HAP-1 (cell line): Measurements from ENCODE around the gene HDLBP.
A peak's percentile ranks its signal among the peaks of the same experiment; 100 is the strongest.
"Not testable (repeated sequence)": the region's sequence is repeated elsewhere in the genome, so short reads cannot be mapped to it uniquely, and the experiment has no call there.

Experiments
- DNase-seq, 2 experiments: peaks; one replicate each; pipeline ENCODE4 v3.0.0-alpha.2; 2016 to 2020; ENCODE audit warnings: low spot score in 2 of 2
- H3K27me3 ChIP-seq: fragments of 250-450 bp; sonication (Bioruptor Pico); 2 replicates; pipeline ENCODE4 v1.5.1; 2020; ENCODE audit warnings: low read depth, mild to moderate bottlenecking, moderate library complexity
- H3K36me3 ChIP-seq: fragments of 250-450 bp; sonication (Bioruptor Pico); replicated peaks from 2 replicates; pipeline ENCODE4 v1.5.1; 2020; ENCODE audit warnings: mild to moderate bottlenecking
- H3K4me1 ChIP-seq: fragments of 250-450 bp; sonication (Bioruptor Pico); 2 replicates; pipeline ENCODE4 v1.5.1; 2020; ENCODE audit warnings: mild to moderate bottlenecking
- H3K4me3 ChIP-seq: fragments of 250-450 bp; sonication (Bioruptor Pico); 2 replicates; pipeline ENCODE4 v1.5.1; 2020; ENCODE audit warnings: mild to moderate bottlenecking, moderate library complexity
- H3K9me3 ChIP-seq: fragments of 250-450 bp; sonication (Bioruptor Pico); 2 replicates; pipeline ENCODE4 v1.5.1; 2020; ENCODE audit warnings: mild to moderate bottlenecking, moderate library complexity
- in situ Hi-C: fragments of 300-500 bp; cut with MboI; formaldehyde crosslinking; loops from 3 replicates; pipeline ENCODE4 v1.14.3; 2020; ENCODE audit warnings: low sequenced_read_pairs, inconsistent platforms, mixed read lengths

Gene HDLBP

GRCh38 chr2:241289053-241289452, 26.4 kb downstream of the HDLBP start:
- in situ Hi-C loops: no loop called here
- DNase-seq: no peak
- Histone ChIP-seq H3K9me3 (no peaks in the 10 kb centered on the region), H3K4me3 (no peak overlapping the region), H3K4me1 (peaks cover 13% of the 10 kb centered on the region), H3K36me3 (peaks cover 8% of the 10 kb centered on the region; the same call in 1 of the 2 replicates), H3K27me3 (no peaks in the 10 kb centered on the region)

GRCh38 chr2:241288324-241288888, 27.1 kb downstream of the HDLBP start:
- in situ Hi-C loops: no loop called here
- no peak for DNase-seq
- H3K9me3 ChIP-seq: no peaks in the 10 kb centered on the region
- peaks cover 13% of the 10 kb centered on the region for H3K4me1 ChIP-seq
- peaks cover 8% of the 10 kb centered on the region; the same call in 1 of the 2 replicates for H3K36me3 ChIP-seq
- H3K4me3 ChIP-seq: no peak overlapping the region
- no peaks in the 10 kb centered on the region for H3K27me3 ChIP-seq

GRCh38 chr2:241286348-241287090, 29.0 kb downstream of the HDLBP start:
- in situ Hi-C loops: no loop called here
- Histone ChIP-seq H3K27me3 (no peaks in the 10 kb centered on the region), H3K36me3 (peaks cover 8% of the 10 kb centered on the region; the same call in 1 of the 2 replicates), H3K4me3 (no peak overlapping the region), H3K4me1 (peaks cover 13% of the 10 kb centered on the region), H3K9me3 (no peaks in the 10 kb centered on the region)
- no peak for DNase-seq

GRCh38 chr2:241285596-241285995, 29.9 kb downstream of the HDLBP start:
- in situ Hi-C loops: no loop called here
- H3K4me1 ChIP-seq: peaks cover 13% of the 10 kb centered on the region
- no peak overlapping the region for H3K4me3 ChIP-seq

GRCh38 chr2:241282555-241282954, 32.9 kb downstream of the HDLBP start:
- H3K36me3 ChIP-seq: peaks cover 6% of the 10 kb centered on the region; the same call in 1 of the 2 replicates
- DNase-seq: no peak
- in situ Hi-C loops: no loop called here
- H3K4me3 ChIP-seq: no peak overlapping the region
- H3K9me3 ChIP-seq: no peaks in the 10 kb centered on the region
- H3K4me1 ChIP-seq: peaks cover 13% of the 10 kb centered on the region
- no peaks in the 10 kb centered on the region for H3K27me3 ChIP-seq

More at GRCh38 chr2:241285596-241285995, 29.9 kb downstream of the HDLBP start:
- Histone ChIP-seq H3K27me3 (no peaks in the 10 kb centered on the region), H3K36me3 (peaks cover 8% of the 10 kb centered on the region; the same call in 1 of the 2 replicates), H3K9me3 (no peaks in the 10 kb centered on the region)
- DNase-seq: no peak

- in situ Hi-C loops: no loop called here
- no peak overlapping the region for H3K4me3 ChIP-seq
- no peak for DNase-seq
These were observed 35.2 kb downstream of the HDLBP start for GRCh38 chr2:241280291-241280690.

GRCh38 chr2:241279828-241280227, 35.6 kb downstream of the HDLBP start:
- H3K4me1 ChIP-seq: no peaks in the 10 kb centered on the region; the same call in 1 of the 2 replicates
- H3K9me3 ChIP-seq: peaks cover 4% of the 10 kb centered on the region; the same call in 1 of the 2 replicates
- no peaks in the 10 kb centered on the region for H3K27me3 ChIP-seq
- in situ Hi-C loops: no loop called here
- H3K36me3 ChIP-seq: peaks cover 6% of the 10 kb centered on the region; the same call in 1 of the 2 replicates
- H3K4me3 ChIP-seq: no peak overlapping the region
- DNase-seq: no peak

More at GRCh38 chr2:241280291-241280690, 35.2 kb downstream of the HDLBP start:
- H3K36me3 ChIP-seq: peaks cover 7% of the 10 kb centered on the region; the same call in 1 of the 2 replicates
- H3K9me3 ChIP-seq: peaks cover 4% of the 10 kb centered on the region; the same call in 1 of the 2 replicates
- no peaks in the 10 kb centered on the region for H3K27me3 ChIP-seq
- H3K4me1 ChIP-seq: peaks cover 3% of the 10 kb centered on the region

- Histone ChIP-seq H3K36me3 (peaks cover 5% of the 10 kb centered on the region; the same call in 1 of the 2 replicates), H3K9me3 (peaks cover 4% of the 10 kb centered on the region; the same call in 1 of the 2 replicates), H3K4me1 (no peaks in the 10 kb centered on the region; the same call in 1 of the 2 replicates), H3K4me3 (no peak overlapping the region), H3K27me3 (no peaks in the 10 kb centered on the region)
- DNase-seq: no peak
- in situ Hi-C loops: no loop called here
These were observed 36.1 kb downstream of the HDLBP start for GRCh38 chr2:241279413-241279812.

- DNase-seq, H3K4me3 ChIP-seq, H3K9me3 ChIP-seq, in situ Hi-C loops, H3K27me3 ChIP-seq, H3K36me3 ChIP-seq, H3K4me1 ChIP-seq: not testable (repeated sequence)
These were observed 37.2 kb downstream of the HDLBP start for GRCh38 chr2:241278306-241278705.

GRCh38 chr2:241275910-241276309, 39.6 kb downstream of the HDLBP start:
- in situ Hi-C loops: no loop called here
- H3K4me1 ChIP-seq: peaks cover 11% of the 10 kb centered on the region
- H3K4me3 ChIP-seq: no peak overlapping the region
- no peaks in the 10 kb centered on the region for H3K27me3 ChIP-seq
- H3K36me3 ChIP-seq: peaks cover 4% of the 10 kb centered on the region; the same call in 1 of the 2 replicates
- H3K9me3 ChIP-seq: peaks cover 4% of the 10 kb centered on the region; the same call in 1 of the 2 replicates
- DNase-seq: no peak

- in situ Hi-C loops: no loop called here
- peaks cover 14% of the 10 kb centered on the region for H3K4me1 ChIP-seq
These were observed 40.0 kb downstream of the HDLBP start for GRCh38 chr2:241275504-241275903.

GRCh38 chr2:241274127-241274526, 41.3 kb downstream of the HDLBP start:
- Histone ChIP-seq H3K9me3 (peaks cover 4% of the 10 kb centered on the region; the same call in 1 of the 2 replicates), H3K4me1 (peaks cover 14% of the 10 kb centered on the region), H3K36me3 (peaks cover 8% of the 10 kb centered on the region), H3K4me3 (no peak overlapping the region), H3K27me3 (no peaks in the 10 kb centered on the region)
- in situ Hi-C loops: no loop called here
- DNase-seq: no peak

More at GRCh38 chr2:241275504-241275903, 40.0 kb downstream of the HDLBP start:
- peaks cover 4% of the 10 kb centered on the region; the same call in 1 of the 2 replicates for H3K36me3 ChIP-seq
- no peak for DNase-seq
- H3K9me3 ChIP-seq: peaks cover 4% of the 10 kb centered on the region; the same call in 1 of the 2 replicates
- H3K27me3 ChIP-seq: no peaks in the 10 kb centered on the region
- no peak overlapping the region for H3K4me3 ChIP-seq

- Histone ChIP-seq H3K27me3 (no peaks in the 10 kb centered on the region), H3K4me1 (peaks cover 14% of the 10 kb centered on the region), H3K36me3 (peaks cover 15% of the 10 kb centered on the region), H3K4me3 (peak overlapping the region; percentile 56), H3K9me3 (peaks cover 4% of the 10 kb centered on the region; the same call in 1 of the 2 replicates)
- in situ Hi-C loops: no loop called here
- DNase-seq: no peak
These were observed 42.1 kb downstream of the HDLBP start for GRCh38 chr2:241273210-241274020.
